Mesenchymal stem cell (in vitro differentiated cells and primary cell): ENCODE measurements around the gene MBTPS1.

Experiments used
- DNase-seq: peaks from one replicate; pipeline ENCODE4 v3.0.0-alpha.2; 2013
- H2AFZ ChIP-seq: one replicate; pipeline ENCODE4 v1.6.1; 2013; ENCODE audit warnings: low read depth, mild to moderate bottlenecking, control low read depth, inconsistent platforms, low read length, moderate library complexity
- H2AK5ac ChIP-seq: 2 replicates; pipeline ENCODE4 v1.6.1; 2013; ENCODE audit warnings: low read length, moderate library complexity, mild to moderate bottlenecking, inconsistent platforms; ENCODE audit not compliant: severe bottlenecking
- H2BK120ac ChIP-seq: one replicate; pipeline ENCODE4 v1.6.1; 2013; ENCODE audit warnings: low read depth, mild to moderate bottlenecking, inconsistent platforms, low read length, moderate library complexity
- H2BK12ac ChIP-seq, 2 experiments: one replicate each; pipeline ENCODE4 v1.6.1; 2013; ENCODE audit warnings: inconsistent platforms in 2 of 2, low read length in 2 of 2, mild to moderate bottlenecking in 2 of 2, moderate library complexity in 2 of 2, control low read depth in 1 of 2
- H2BK15ac ChIP-seq: one replicate; pipeline ENCODE4 v1.6.1; 2013; ENCODE audit warnings: mild to moderate bottlenecking, low read depth, inconsistent platforms; ENCODE audit not compliant: poor library complexity, severe bottlenecking
- H2BK5ac ChIP-seq: 2 replicates; pipeline ENCODE4 v1.6.1; 2013; ENCODE audit warnings: low read depth, mild to moderate bottlenecking, low read length, control low read depth, inconsistent platforms; ENCODE audit not compliant: poor library complexity, severe bottlenecking
- H3K14ac ChIP-seq, 2 experiments: one replicate each; pipeline ENCODE4 v1.6.1; 2013; ENCODE audit warnings: inconsistent platforms in 2 of 2, low read length in 2 of 2, control low read depth in 1 of 2, mild to moderate bottlenecking in 1 of 2, moderate library complexity in 1 of 2
- H3K18ac ChIP-seq, 2 experiments: one replicate each; pipeline ENCODE4 v1.6.1; 2013; ENCODE audit warnings: inconsistent platforms in 2 of 2, low read length in 2 of 2, control low read depth in 1 of 2, low read depth in 1 of 2, mild to moderate bottlenecking in 1 of 2
- H3K23ac ChIP-seq, 2 experiments: one replicate each; pipeline ENCODE4 v1.6.1; 2013; ENCODE audit warnings: inconsistent platforms in 2 of 2, low read length in 2 of 2, mild to moderate bottlenecking in 2 of 2, moderate library complexity in 2 of 2, control low read depth in 1 of 2
- H3K27ac ChIP-seq: 2 replicates; pipeline ENCODE4 v1.5.1; 2013; ENCODE audit warnings: mild to moderate bottlenecking, moderate library complexity, low read length, control low read depth, inconsistent platforms; ENCODE audit not compliant: poor library complexity, severe bottlenecking
- H3K27me3 ChIP-seq, 2 experiments: 2 replicates each; pipeline versions ENCODE4 v1.6.1 to v1.7.0; 2013; ENCODE audit warnings: low read length in 2 of 2, mild to moderate bottlenecking in 2 of 2, moderate library complexity in 2 of 2, control low read depth in 1 of 2, inconsistent platforms in 1 of 2; ENCODE audit not compliant: control insufficient read depth in 1 of 2, insufficient read depth in 1 of 2
- H3K36me3 ChIP-seq, 2 experiments: 2 replicates each; pipeline versions ENCODE4 v1.6.1 to v1.7.0; 2013; ENCODE audit warnings: low read length in 2 of 2, control low read depth in 1 of 2, inconsistent platforms in 1 of 2, low read depth in 1 of 2, mild to moderate bottlenecking in 1 of 2; ENCODE audit not compliant: insufficient read depth in 2 of 2, control insufficient read depth in 1 of 2
- H3K4ac ChIP-seq, 2 experiments: one replicate each; pipeline ENCODE4 v1.6.1; 2013; ENCODE audit warnings: inconsistent platforms in 2 of 2, low read length in 2 of 2, mild to moderate bottlenecking in 2 of 2, moderate library complexity in 2 of 2, control low read depth in 1 of 2, low read depth in 1 of 2
- H3K4me1 ChIP-seq: 2 replicates; pipeline ENCODE4 v1.6.1; 2013; ENCODE audit warnings: low read depth, low read length, control low read depth; ENCODE audit not compliant: control insufficient read depth, insufficient read depth
- H3K4me2 ChIP-seq: 2 replicates; pipeline ENCODE4 v1.6.1; 2013; ENCODE audit warnings: low read length, mild to moderate bottlenecking, inconsistent platforms; ENCODE audit not compliant: poor library complexity, severe bottlenecking
- H3K4me3 ChIP-seq, 2 experiments: 2 replicates each; pipeline versions ENCODE4 v1.5.1 to v1.7.0; 2013; ENCODE audit warnings: low read length in 2 of 2, mild to moderate bottlenecking in 2 of 2, control low read depth in 1 of 2, low read depth in 1 of 2; ENCODE audit not compliant: insufficient read depth in 1 of 2
- H3K79me1 ChIP-seq: replicated peaks from 2 replicates; pipeline ENCODE4 v1.6.1; 2013; ENCODE audit warnings: mild to moderate bottlenecking, control low read depth, low read length, inconsistent platforms; ENCODE audit not compliant: poor library complexity, severe bottlenecking
- H3K9ac ChIP-seq: 2 replicates; pipeline ENCODE4 v1.7.0; 2013; ENCODE audit warnings: mild to moderate bottlenecking, low read length, moderate library complexity
- H3K9me3 ChIP-seq: 2 replicates; pipeline ENCODE4 v1.7.0; 2013; ENCODE audit warnings: mild to moderate bottlenecking, low read length; ENCODE audit not compliant: control insufficient read depth
- H4K8ac ChIP-seq: one replicate; pipeline ENCODE4 v1.6.1; 2013; ENCODE audit warnings: inconsistent platforms, mild to moderate bottlenecking, low read length, moderate library complexity
- H4K91ac ChIP-seq: one replicate; pipeline ENCODE4 v1.6.1; 2013; ENCODE audit warnings: mild to moderate bottlenecking, low read length, inconsistent platforms
- WGBS: methylation state at CpG from one replicate; pipeline ENCODE4 v1.1.7; 2013; ENCODE audit warnings: mixed read lengths; 5-methylcytosine and 5-hydroxymethylcytosine counted together

Gene MBTPS1

DNA sequence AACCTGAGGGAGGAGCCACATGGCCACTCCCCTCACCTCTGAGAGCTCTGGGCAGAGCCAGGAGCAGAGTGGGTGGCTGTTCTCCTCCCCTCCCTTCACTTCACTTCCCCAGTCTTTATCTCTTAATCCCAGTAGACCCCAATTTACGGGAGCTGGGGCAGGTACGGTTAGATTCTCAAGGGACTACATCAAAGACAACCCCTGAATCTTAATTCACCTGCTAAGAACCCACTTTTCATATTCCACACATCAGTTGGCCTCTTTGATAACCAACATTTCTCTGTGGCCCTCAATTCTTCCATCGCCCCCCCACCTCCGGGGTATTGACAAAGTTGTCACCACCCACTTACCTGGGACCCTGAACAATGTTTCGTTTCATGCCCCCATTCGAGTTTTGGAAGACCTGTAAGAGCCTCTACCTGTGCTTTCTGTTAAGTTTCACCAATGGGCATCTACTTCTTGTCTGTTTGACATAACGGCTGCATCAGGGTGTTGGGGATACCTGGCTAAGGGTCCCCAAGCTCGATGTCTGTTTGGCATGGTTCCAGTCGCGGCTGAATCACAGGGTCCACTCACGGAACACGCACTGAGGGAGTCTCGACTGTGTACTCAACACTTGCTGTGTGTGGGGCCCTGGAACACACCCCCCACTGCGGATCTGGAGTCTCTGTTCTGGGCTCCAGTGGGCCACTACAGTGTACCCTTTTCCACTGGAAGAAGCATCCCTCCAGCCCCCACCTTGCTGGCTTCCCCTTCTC is 102.0 kb downstream of the MBTPS1 start:
- Histone ChIP-seq H3K27ac (no peak overlapping the region), H4K91ac (no peak overlapping the region), H3K9ac (no peak overlapping the region), H3K4me1 (no peaks in the 10 kb centered on the region), H3K79me1 (no peaks in the 10 kb centered on the region), H3K18ac (no peak overlapping the region), H3K36me3 (no peaks in the 10 kb centered on the region), H3K23ac (no peak overlapping the region), H3K4me3 (no peak overlapping the region), H2BK15ac (no peak overlapping the region), H4K8ac (no peak overlapping the region), H2BK12ac (no peak overlapping the region), H3K27me3 (peaks cover 0 to 36% of the 10 kb centered on the region in 2 experiments), H3K4me2 (no peak overlapping the region), H2AK5ac (no peak overlapping the region), H2BK5ac (no peak overlapping the region), H2BK120ac (no peak overlapping the region), H3K9me3 (peaks cover 3% of the 10 kb centered on the region), H3K4ac (no peak overlapping the region), H3K14ac (no peak overlapping the region), H2AFZ (no peak overlapping the region)
- DNase-seq, result no peak
- WGBS, result 79% methylated on average over 13 of the region's 14 CpGs

DNA sequence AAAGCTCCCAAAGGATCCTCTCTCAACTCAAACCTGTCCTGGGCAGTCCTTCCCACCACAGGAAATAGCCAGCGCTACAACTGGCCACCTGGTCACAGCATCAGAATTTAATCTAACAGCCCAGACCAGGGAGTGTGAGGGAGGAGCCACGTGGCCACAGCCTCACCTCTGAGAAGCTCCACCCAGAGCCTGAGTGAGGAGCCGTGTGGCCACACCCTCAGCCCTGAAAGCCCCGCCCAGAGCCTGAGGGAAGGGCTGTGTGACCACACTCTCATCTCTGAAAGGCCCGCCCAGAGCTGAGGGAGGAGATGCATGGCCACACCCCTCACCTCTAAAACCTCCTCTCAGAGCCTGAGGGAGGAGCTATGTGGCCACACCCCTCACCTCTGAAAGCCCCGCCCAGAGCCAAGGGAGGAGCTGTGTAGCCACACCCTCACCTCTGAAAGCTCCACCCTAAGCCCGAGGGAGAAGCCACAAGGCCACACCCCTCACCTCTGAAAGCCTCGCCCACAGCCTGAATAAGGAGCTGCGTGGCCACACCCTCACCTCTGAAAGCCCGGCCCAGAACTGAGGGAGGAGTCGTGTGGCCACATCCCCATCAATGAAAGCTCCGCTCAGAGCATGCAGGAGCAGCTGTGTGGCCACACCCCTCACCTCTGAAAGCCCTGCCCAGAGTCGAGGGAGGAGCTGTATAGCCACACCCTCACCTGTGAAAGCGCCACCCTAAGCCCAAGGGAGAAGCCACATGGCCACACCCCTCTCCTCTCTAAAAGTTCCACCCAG is 102.8 kb downstream of the MBTPS1 start:
- H2BK15ac ChIP-seq, result no peak overlapping the region
- no peak overlapping the region for H3K4ac ChIP-seq
- H3K23ac ChIP-seq, result no peak overlapping the region
- 13% methylated on average over 14 of the region's 14 CpGs for WGBS
- H2AK5ac ChIP-seq, result no peak overlapping the region
- H3K36me3 ChIP-seq, result no peaks in the 10 kb centered on the region
- no peak overlapping the region for H2BK5ac ChIP-seq
- no peak overlapping the region for H2BK12ac ChIP-seq
- no peak overlapping the region for H4K91ac ChIP-seq
- H3K9ac ChIP-seq, result no peak overlapping the region
- H3K4me1 ChIP-seq, result no peaks in the 10 kb centered on the region
- H3K9me3 ChIP-seq, result no peaks in the 10 kb centered on the region
- H4K8ac ChIP-seq, result no peak overlapping the region
- no peak overlapping the region for H3K14ac ChIP-seq
- H2BK120ac ChIP-seq, result no peak overlapping the region
- no peak overlapping the region for H3K18ac ChIP-seq
- H3K4me2 ChIP-seq, result no peak overlapping the region
- H3K79me1 ChIP-seq, result no peaks in the 10 kb centered on the region
- H3K4me3 ChIP-seq, result no peak overlapping the region
- peak; percentile 61 for DNase-seq
- H3K27me3 ChIP-seq, result peaks cover 0 to 41% of the 10 kb centered on the region in 2 experiments
- no peak overlapping the region for H2AFZ ChIP-seq
- H3K27ac ChIP-seq, result no peak overlapping the region

DNA sequence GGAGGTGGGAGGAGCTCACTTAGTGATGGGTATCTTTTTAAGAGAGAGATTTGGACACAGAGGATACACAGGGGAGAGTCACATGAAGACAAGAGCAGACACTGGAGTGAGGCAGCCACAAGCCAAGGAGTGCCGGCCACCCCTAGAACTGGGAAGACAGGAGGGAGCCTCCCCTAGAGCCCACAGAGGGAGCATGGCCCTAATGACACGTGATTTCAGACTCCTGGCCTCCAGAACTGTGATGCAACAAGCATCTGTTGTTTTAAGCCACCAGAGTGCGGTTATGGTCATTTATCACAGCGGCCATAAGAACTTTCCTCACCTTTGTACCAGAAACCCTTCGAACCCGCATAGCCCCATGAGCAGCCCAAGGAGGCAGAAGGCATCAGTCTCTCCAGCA is 107.5 kb downstream of the MBTPS1 start:
- H4K8ac ChIP-seq, result no peak overlapping the region
- H3K9me3 ChIP-seq, result no peaks in the 10 kb centered on the region
- H3K18ac ChIP-seq, result no peak overlapping the region
- H2BK15ac ChIP-seq, result no peak overlapping the region
- H3K27ac ChIP-seq, result no peak overlapping the region
- no peak overlapping the region for H3K4me2 ChIP-seq
- H3K27me3 ChIP-seq, result peaks cover 25 to 52% of the 10 kb centered on the region in 2 experiments
- H2BK120ac ChIP-seq, result no peak overlapping the region
- H3K4ac ChIP-seq, result no peak overlapping the region
- H3K4me3 ChIP-seq, result no peak overlapping the region
- no peaks in the 10 kb centered on the region for H3K79me1 ChIP-seq
- H3K14ac ChIP-seq, result no peak overlapping the region
- H3K4me1 ChIP-seq, result no peaks in the 10 kb centered on the region
- no peak overlapping the region for H3K23ac ChIP-seq
- no peak overlapping the region for H2BK12ac ChIP-seq
- no peak overlapping the region for H2AFZ ChIP-seq
- no peaks in the 10 kb centered on the region for H3K36me3 ChIP-seq
- no peak overlapping the region for H2BK5ac ChIP-seq
- H3K9ac ChIP-seq, result no peak overlapping the region
- no peak overlapping the region for H2AK5ac ChIP-seq
- no peak for DNase-seq
- WGBS, result 87% methylated on average over 6 of the region's 6 CpGs
- no peak overlapping the region for H4K91ac ChIP-seq

DNA sequence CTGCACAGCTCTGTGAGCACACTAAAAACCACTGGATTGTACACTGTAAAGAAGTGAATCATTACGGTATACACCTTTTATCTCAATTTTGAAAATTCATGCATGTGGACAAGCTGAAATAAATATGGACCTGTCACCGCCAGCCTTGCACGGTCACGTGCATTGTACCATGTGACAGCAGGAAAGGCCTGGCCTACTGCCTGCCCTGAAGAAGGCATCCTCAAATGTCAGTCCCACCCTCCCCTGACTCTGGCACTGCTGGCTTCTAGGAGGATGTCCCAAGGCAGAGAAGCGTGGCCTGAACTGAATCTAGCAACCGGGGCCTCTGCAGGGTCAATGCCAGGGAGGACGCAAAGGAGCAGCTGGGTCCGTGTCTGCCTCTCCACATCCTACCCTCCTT is 108.8 kb downstream of the MBTPS1 start:
- H3K4me1 ChIP-seq, result no peaks in the 10 kb centered on the region
- H2BK5ac ChIP-seq, result no peak overlapping the region
- H2BK120ac ChIP-seq, result no peak overlapping the region
- H3K9me3 ChIP-seq, result no peaks in the 10 kb centered on the region
- no peak overlapping the region for H4K91ac ChIP-seq
- WGBS, result 88% methylated on average over 6 of the region's 8 CpGs
- H3K18ac ChIP-seq, result no peak overlapping the region
- H2AFZ ChIP-seq, result no peak overlapping the region
- no peak overlapping the region for H3K4me3 ChIP-seq
- no peak overlapping the region for H3K4ac ChIP-seq
- H3K23ac ChIP-seq, result no peak overlapping the region
- no peak overlapping the region for H3K27ac ChIP-seq
- H2BK15ac ChIP-seq, result no peak overlapping the region
- H3K36me3 ChIP-seq, result no peaks in the 10 kb centered on the region
- no peak overlapping the region for H4K8ac ChIP-seq
- H3K9ac ChIP-seq, result no peak overlapping the region
- DNase-seq, result no peak
- no peak overlapping the region for H2AK5ac ChIP-seq
- H3K79me1 ChIP-seq, result no peaks in the 10 kb centered on the region
- no peak overlapping the region for H3K14ac ChIP-seq
- no peak overlapping the region for H2BK12ac ChIP-seq
- no peak overlapping the region for H3K4me2 ChIP-seq
- H3K27me3 ChIP-seq, result peaks cover 36 to 60% of the 10 kb centered on the region in 2 experiments
